Measurements from ENCODE around the gene GATA1.

The GATA1 gene

DNA sequence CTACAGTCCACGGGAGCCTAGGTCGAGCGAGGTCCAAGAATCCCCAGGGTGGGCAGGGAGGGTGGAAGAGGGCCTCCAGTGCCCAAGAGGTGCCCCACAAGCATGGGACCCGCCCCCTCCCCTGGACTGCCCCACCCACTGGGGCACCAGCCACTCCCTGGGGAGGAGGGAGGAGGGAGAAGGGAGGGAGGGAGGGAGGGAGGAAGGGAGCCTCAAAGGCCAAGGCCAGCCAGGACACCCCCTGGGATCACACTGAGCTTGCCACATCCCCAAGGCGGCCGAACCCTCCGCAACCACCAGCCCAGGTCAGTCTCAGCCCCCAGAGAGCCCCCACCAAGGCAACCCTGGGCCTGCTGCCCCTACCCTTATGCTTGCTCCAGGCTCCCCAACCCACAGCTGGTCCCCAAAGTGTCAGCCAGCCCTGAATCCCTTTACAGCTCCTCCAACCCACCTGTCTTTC lies at the start of gene GATA1:
GATA1 (plus strand) TSS at position 250 of the 460 bp plus-strand sequence. CDS start 4,520 bp downstream, outside the sequence.
- no peak for DNase-seq

DNA sequence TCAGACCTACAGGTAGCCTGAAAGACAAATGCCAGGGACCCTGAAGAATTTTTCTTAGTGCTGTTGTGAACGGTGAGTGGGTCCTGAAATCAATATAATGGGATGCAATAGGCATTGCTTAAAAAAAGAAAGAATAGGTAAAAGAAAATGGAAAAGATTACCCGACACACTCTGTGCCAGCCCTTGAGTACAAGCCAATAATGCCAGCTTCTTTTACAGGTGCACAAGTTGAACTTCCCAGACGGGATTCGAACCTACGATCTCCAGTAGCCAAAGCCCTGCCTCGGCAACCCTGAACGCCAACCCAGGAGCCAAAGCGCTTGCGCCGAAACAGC lies 49.5 kb upstream of the GATA1 start:
- no peak for DNase-seq

DNA sequence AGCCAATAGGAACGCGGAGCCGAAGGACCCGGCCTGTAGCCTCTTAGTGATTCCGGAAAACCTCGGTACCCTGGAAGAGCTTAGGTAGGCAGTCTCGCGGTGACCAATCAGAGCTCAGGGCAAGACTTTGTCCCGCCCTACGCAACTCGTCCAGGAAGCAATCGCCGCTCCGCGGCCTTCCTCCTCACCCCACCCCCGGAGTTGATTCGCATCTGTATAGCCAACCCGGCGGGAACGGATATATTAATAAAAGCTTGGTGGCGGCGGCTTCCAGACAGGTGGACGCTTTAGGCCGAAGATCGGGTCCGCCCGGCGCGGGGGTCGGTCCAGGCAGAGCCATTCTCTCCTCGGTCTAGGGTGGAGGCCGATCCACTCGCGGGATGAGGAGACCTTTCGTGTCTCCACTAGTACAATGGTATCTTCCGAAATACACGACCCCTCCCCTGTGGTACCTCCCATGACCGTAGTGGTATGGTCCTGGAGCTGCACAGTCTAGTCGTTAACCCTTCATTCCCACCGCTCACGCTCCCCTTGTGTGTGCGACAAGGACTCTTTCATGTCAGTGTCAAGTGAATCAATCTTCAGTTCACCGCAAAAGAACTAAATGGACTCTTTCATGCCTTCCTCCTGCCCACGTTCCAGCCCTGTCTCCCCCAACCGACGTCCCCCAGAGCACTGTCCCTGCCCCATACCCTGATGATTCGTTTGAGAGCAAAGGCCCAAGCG lies 49.0 kb upstream of the GATA1 start:
- DNase-seq: peak; percentile 62 to 73

- no peak for DNase-seq
These were observed 48.5 kb upstream of the GATA1 start for GRCh38 chrX:48737940-48738339.

GRCh38 chrX:48741834-48742233 lies 44.6 kb upstream of the GATA1 start:
- no peak for DNase-seq

- DNase-seq: no peak
These were observed 41.2 kb upstream of the GATA1 start for GRCh38 chrX:48745222-48745621.

DNA sequence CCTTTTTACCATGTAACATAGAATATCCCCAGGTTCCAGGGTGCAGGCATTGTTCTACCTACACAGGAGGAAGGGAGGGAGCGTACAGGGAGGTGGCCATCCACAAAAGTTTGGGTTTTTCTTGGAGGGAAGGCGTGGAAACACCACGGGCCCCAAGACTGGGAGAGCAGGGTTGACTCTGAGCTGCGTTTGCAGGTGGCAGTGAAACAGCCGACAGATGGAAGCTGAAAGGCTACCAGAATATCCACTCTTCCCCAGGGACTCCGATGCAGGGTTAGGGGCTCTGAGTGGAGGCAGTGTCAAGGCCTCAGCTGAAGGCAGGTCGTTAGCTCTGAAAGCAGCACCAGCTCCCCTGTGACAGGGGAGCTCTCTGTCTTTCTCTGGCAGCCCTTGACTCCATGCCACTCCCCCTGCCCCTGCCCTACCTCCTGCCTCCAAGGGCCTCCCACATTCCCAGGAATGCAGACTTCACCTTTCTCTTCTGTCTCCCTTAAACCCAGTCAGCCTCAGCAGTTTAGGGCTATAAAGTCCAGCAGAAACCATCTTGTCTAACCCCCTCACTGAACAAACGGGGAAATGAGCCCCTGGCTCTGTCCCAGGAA lies 38.9 kb upstream of the GATA1 start:
- no peak for DNase-seq

DNA sequence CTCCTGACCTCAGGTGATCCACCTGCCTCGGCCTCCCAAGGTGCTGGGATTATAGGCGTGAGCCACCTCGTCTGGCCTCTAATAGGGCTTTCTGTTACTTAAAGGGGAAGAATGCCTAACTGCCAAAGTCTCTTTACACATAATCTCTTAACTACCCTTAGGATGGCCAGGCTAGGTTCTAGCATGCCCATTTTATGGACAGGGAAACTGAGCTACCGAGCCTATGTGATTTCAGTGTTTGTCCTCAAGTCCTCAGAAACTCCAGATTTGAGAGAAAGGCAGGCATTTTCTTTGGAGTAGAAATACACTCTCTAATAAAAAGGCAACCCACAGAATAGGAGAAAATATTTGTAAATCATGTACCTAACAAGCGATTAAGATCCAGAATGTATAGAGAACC lies 37.2 kb upstream of the GATA1 start:
- DNase-seq: no peak

GRCh38 chrX:48751343-48751742 lies 35.0 kb upstream of the GATA1 start:
- no peak for DNase-seq

DNA sequence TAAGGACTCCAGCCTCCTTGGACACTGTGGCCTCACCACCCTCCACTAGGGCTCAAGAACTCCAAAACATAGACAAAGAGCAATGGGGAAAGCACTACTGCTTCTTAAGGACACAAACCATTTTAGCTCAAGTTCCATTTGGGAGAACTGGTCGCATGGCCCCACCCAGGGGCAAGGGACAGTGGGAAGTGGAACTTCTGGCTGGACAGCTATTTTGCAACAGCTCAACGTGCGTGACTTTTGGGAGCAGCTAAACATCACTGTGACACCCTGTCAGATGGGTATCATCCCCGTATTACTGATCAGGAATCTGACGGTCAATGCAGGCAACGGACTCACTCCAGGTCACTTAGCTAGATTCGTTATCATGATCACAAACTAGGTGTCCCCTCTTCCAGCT lies 33.9 kb upstream of the GATA1 start:
- DNase-seq: no peak

- DNase-seq: no peak
These were observed 32.6 kb upstream of the GATA1 start for GRCh38 chrX:48753708-48754228.

DNA sequence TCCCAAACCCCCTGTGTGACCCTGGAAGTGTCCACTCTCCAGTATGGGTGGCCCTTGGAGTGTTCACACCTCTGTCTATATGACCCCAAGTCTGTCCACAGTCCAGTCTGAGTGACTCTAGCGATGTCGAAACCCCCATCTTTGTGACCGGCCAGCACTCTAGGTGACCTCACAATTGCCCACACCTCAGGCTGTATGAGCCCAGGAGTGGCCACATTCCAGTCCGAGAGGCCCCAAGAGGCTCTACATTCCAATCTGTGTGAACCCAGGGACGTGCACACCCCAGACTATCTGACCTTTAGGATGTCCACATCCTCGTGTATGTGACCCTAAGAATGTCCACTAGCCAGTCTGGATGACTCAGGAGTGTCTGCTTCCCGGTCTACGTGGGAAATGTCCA lies 32.2 kb upstream of the GATA1 start:
- DNase-seq: no peak

DNA sequence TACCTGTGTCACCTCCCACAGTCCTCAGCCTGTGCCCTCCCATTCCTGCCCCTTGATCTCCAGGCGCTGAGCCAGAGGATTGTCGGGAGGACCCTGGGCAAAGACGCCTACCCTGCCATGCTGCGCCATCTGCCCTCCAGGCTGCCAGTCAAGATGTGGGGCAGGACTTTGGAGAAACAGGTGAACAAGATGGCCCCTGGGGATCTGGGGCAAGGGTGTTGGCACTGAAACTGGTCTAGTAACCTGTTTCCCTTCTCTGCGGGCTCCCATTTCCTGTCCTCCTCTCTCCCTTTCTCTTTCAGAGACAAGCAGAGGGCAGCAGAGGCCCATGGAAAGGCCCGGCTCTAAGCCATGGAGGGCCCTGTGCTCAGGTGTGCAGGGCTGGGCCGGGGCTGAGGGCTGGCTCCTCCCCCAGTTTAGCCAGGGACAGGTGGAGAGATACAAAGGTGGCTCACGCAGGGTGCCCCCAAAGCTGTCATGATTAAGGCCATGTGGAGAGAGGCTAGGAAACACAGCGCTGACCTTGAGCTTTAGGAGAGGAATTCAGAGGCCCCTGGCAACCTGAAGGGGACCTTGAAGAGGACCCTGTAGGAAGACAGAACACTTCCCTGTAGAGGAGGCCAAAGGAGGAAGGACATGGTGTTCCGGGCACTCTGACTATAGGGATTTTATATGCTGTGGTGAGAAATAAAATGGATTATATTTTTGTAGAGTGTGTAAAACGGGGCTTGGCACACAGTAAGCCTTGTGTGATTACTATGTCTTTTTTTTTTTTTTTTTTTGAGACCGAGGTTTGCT lies 24.5 kb upstream of the GATA1 start, which contains the start of gene GLOD5:
GLOD5 (plus strand) TSS at position 74 of the 798 bp plus-strand sequence; CDS start at position 118, 44 bp downstream.
- DNase-seq: no peak

DNA sequence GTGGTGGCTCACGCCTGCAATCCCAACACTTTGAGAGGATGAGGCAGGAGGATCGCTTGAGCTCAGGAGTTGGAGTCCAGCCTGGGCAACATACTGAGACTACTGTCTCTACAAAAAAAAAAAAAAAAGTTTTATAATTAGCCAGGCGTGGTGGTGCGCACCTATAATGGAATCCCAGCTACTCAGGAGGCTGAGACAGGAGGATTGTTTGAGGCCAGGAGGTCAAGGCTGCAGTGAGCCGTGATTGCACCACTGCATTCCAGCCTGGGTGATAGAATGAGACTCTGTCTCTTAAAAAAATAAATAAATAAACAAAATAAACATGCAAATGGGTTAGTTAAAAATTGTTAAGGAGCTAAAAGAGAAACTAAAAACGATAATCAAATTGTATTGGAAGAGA lies 17.2 kb upstream of the GATA1 start:
- no peak for DNase-seq

GRCh38 chrX:48770296-48770695 lies 16.1 kb upstream of the GATA1 start:
- DNase-seq: no peak

DNA sequence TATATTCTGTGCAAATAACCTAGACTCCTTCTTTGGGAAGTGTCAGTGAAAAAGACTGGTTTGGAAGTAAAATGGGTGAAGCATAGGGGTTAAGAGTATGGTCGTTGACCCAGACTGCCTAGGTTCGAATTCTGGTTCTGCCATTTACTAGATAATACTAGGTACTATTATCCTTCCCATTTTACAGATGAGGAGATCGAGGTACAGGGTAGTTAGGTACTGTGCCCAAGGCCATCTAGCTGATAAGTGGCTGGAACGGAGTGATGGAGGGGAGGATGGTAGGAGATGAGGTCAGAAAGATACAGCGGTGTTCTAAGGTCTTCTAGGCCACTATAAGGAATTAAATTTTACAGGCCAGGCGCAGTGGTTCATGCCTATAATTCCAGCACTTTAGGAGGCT lies 13.8 kb upstream of the GATA1 start:
- DNase-seq: no peak

GRCh38 chrX:48776818-48777439 lies 9.5 kb upstream of the GATA1 start:
- DNase-seq: no peak

GRCh38 chrX:48779399-48779798 lies 7.0 kb upstream of the GATA1 start:
- DNase-seq: no peak

- DNase-seq: no peak
These were observed 4.7 kb upstream of the GATA1 start for GRCh38 chrX:48781705-48782104.

- no peak for DNase-seq
These were observed 4.2 kb upstream of the GATA1 start for GRCh38 chrX:48782216-48782615.

GRCh38 chrX:48782795-48783194 lies 3.6 kb upstream of the GATA1 start:
- DNase-seq: no peak

- DNase-seq: no peak
These were observed 1.7 kb upstream of the GATA1 start for GRCh38 chrX:48784726-48785125.

DNA sequence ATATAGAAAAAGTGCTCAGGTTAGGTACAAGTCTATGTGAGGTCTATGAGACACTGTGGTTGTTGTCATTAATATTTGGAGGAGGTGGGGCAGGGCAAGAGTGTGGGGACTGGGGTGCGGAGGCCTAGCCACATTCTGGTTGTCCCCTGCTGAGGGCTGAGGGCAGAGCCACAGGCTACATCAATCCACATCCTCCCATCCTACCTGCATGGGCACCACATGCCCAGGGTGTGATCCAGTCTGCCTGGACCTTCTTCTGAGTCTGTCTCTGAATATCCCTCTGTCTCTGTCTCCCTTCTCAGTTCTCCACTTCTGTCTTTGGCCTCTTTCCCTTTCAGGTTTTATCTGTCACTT lies 1.2 kb upstream of the GATA1 start:
- no peak for DNase-seq

All from cerebellar nuclear complex (tissue), 1 donor.